ENCODE data around the gene ALCAM. TPM values are rescaled to one million over a fixed set of nuclear protein-coding genes. Genes with fewer than 3 reads are reported as not detected.

The ALCAM gene
- polyA plus RNA-seq, 1 of the 3 experiments (the other 2 are of a cell fraction), result 58.3 TPM

DNA sequence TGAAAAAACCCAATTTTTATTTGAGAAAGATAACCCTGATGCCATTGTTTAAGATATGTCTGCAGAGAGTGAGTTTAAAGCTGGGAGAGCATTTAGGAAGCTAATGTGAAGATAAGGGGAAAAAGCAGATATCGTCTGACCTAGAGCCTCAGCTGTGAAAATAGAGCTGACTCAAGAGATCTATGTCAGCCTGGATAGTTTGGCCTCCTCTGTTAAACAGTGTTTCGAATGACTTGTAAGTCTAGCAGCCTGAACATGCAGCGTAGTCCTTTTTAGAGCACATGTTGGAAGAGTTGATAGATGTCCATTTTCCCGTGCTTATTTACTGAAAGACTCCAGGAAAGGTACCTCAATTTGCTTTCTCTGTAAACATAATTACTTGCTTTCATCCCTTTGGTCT is 48.1 kb downstream of the ALCAM start:
- Histone ChIP-seq H3K4me2 (no peak overlapping the region), H2AFZ (ENCODE audit: low read depth) (no peak overlapping the region), H3K4me3 (ENCODE audit: low read depth in 2 of 2, low read length in 1 of 2) (no peak overlapping the region), H3K27ac (ENCODE audit: low read depth in 2 of 2, low read length in 1 of 2) (peak overlapping the region; percentile 23 to 81; a peak in 3 of 4 replicates), H3K79me2 (ENCODE audit: insufficient read depth) (peaks cover 90% of the 10 kb centered on the region), H3K36me3 (replicated peaks in 1 of 2; ENCODE audit: control insufficient read depth in 1 of 2, insufficient read depth in 2 of 2, low read length in 1 of 2) (peaks cover 0 to 11% of the 10 kb centered on the region in 2 experiments), H3K9me2 (no peaks in the 10 kb centered on the region), H3K9me3 (no peaks in the 10 kb centered on the region), H3K9ac (no peak overlapping the region), H4K20me1 (ENCODE audit: insufficient read depth) (peaks cover 13% of the 10 kb centered on the region; the same call in 1 of the 2 replicates), H3F3A (replicated peaks; ENCODE audit: insufficient read depth) (peaks cover 13% of the 10 kb centered on the region), H3K27me3 (ENCODE audit: insufficient read depth) (no peaks in the 10 kb centered on the region), H3K4me1 (ENCODE audit: control insufficient read depth in 1 of 2, insufficient read depth in 2 of 2, low read depth in 1 of 2, low read length in 1 of 2) (peaks cover 5 to 16% of the 10 kb centered on the region in 2 experiments; a peak in 3 of 4 replicates)
- no peak for DNase-seq
- POLR2A ChIA-PET, result no interaction called here
- CTCF ChIA-PET, result interaction anchor here (1.0 to 2.0 kb wide), 4 partner anchors 22 to 103 kb away, joined by 3 to 8 read pairs (median 4); partner anchors contain the start of gene ALCAM
- 86% methylated on average over 4 of the region's 4 CpGs for WGBS (ENCODE audit: low lambda C conversion rate)
- TF ChIP-seq TEAD4 (IDR thresholded peaks at IDR 0.05; ENCODE audit: borderline replicate concordance, insufficient read depth) (no peak), GATA2 (CRISPR knock-in tag; IDR thresholded peaks at IDR 0.05) (peak; percentile 62)

GRCh38 chr3:105415951-105416350 is 49.2 kb downstream of the ALCAM start:
- Histone ChIP-seq H3K9me3 (no peaks in the 10 kb centered on the region), H3K36me3 (replicated peaks in 1 of 2; ENCODE audit: control insufficient read depth in 1 of 2, insufficient read depth in 2 of 2, low read length in 1 of 2) (peaks cover 0 to 11% of the 10 kb centered on the region in 2 experiments), H3K79me2 (ENCODE audit: insufficient read depth) (peaks cover 97% of the 10 kb centered on the region), H3K4me2 (no peak overlapping the region), H4K20me1 (ENCODE audit: insufficient read depth) (peaks cover 19% of the 10 kb centered on the region; the same call in 1 of the 2 replicates), H2AFZ (ENCODE audit: low read depth) (no peak overlapping the region), H3K9me2 (no peaks in the 10 kb centered on the region), H3K4me1 (ENCODE audit: control insufficient read depth in 1 of 2, insufficient read depth in 2 of 2, low read depth in 1 of 2, low read length in 1 of 2) (peaks cover 5 to 16% of the 10 kb centered on the region in 2 experiments; a peak in 3 of 4 replicates), H3K27ac (ENCODE audit: low read depth in 2 of 2, low read length in 1 of 2) (no peak overlapping the region; a peak in 1 of 4 replicates), H3F3A (replicated peaks; ENCODE audit: insufficient read depth) (peaks cover 12% of the 10 kb centered on the region), H3K9ac (no peak overlapping the region), H3K27me3 (ENCODE audit: insufficient read depth) (no peaks in the 10 kb centered on the region), H3K4me3 (ENCODE audit: low read depth in 2 of 2, low read length in 1 of 2) (no peak overlapping the region)
- no peak for TF ChIP-seq JUND (IDR thresholded peaks at IDR 0.05)
- no peak for TF ChIP-seq MXI1 (IDR thresholded peaks at IDR 0.05; ENCODE audit: low read depth, low read length)
- no peak for TF ChIP-seq REST (IDR thresholded peaks at IDR 0.05; ENCODE audit: low read depth, low read length)
- no peak for TF ChIP-seq FOSL2 (IDR thresholded peaks at IDR 0.05; ENCODE audit: borderline replicate concordance, low read depth)
- TF ChIP-seq, protein P1, sequence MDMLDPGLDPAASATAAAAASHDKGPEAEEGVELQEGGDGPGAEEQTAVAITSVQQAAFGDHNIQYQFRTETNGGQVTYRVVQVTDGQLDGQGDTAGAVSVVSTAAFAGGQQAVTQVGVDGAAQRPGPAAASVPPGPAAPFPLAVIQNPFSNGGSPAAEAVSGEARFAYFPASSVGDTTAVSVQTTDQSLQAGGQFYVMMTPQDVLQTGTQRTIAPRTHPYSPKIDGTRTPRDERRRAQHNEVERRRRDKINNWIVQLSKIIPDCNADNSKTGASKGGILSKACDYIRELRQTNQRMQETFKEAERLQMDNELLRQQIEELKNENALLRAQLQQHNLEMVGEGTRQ (IDR thresholded peaks at IDR 0.05; ENCODE audit: borderline replicate concordance, low read depth, low read length), result no peak
- no peak for TF ChIP-seq NRF1 (IDR thresholded peaks at IDR 0.05; ENCODE audit: low read depth, low read length)
- no peak for TF ChIP-seq RCOR1 (IDR thresholded peaks at IDR 0.05; ENCODE audit: low read length)
- TF ChIP-seq, protein P2, sequence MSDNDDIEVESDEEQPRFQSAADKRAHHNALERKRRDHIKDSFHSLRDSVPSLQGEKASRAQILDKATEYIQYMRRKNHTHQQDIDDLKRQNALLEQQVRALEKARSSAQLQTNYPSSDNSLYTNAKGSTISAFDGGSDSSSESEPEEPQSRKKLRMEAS (IDR thresholded peaks at IDR 0.05; ENCODE audit: low read depth), result no peak
- TF ChIP-seq POLR2AphosphoS5 (IDR thresholded peaks at IDR 0.05; ENCODE audit: low read depth, low read length), result no peak
- no peak for TF ChIP-seq IRF3 (IDR thresholded peaks at IDR 0.05; ENCODE audit: low read depth, low read length)
- no peak for TF ChIP-seq EZH2phosphoT487 (IDR thresholded peaks at IDR 0.05; ENCODE audit: borderline replicate concordance, low read depth)
- no peak for DNase-seq
- CTCF ChIA-PET, result interaction anchor here (1.5 to 2.0 kb wide), 2 partner anchors 21 to 102 kb away, joined by 4 to 8 read pairs; no protein-coding TSS in a partner anchor
- POLR2A ChIA-PET, result no interaction called here
- 100% methylated on average over 1 of the region's 1 CpG for WGBS (ENCODE audit: low lambda C conversion rate)

All from SK-N-SH (cell line).